Hindlimb muscle (tissue), 1 donor: ENCODE results near the gene PAX3. TPM values are rescaled to one million over a fixed set of nuclear protein-coding genes. Genes with fewer than 3 reads are reported as not detected.
"Not testable (repeated sequence)": the region's sequence is repeated elsewhere in the genome, so short reads cannot be mapped to it uniquely, and the experiment has no call there.

Source experiments
- DNase-seq: peaks from one replicate; pipeline ENCODE4 v3.0.0-alpha.2; 2013
- polyA plus RNA-seq: library from polyadenylated mRNA; unstranded; fragments of 120-200 nt; gene quantifications from one replicate; pipeline ENCODE4 v1.2.1, GENCODE V29; 2013; ENCODE audit not compliant: insufficient read length

Gene PAX3
- polyA plus RNA-seq, 1 donor: 0.44 TPM

DNA sequence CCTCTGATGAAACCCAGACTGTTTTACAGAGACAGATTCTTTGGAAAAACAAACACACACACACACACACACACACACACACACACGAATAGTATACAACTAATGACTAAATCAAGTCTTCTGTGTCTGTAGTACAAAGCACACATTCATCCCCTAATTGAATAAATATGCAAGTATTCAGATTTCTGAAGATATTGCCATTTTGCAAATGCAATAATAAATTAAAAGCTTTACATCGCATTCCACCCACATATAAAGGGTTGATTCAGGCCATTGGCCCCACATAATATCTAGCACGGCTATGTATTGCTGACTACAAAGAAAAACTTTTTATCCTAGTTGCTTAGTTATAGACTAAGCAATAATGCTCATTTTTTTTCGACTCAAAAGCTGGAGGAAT, 86.2 kb downstream of the PAX3 start:
- DNase-seq: no peak

DNA sequence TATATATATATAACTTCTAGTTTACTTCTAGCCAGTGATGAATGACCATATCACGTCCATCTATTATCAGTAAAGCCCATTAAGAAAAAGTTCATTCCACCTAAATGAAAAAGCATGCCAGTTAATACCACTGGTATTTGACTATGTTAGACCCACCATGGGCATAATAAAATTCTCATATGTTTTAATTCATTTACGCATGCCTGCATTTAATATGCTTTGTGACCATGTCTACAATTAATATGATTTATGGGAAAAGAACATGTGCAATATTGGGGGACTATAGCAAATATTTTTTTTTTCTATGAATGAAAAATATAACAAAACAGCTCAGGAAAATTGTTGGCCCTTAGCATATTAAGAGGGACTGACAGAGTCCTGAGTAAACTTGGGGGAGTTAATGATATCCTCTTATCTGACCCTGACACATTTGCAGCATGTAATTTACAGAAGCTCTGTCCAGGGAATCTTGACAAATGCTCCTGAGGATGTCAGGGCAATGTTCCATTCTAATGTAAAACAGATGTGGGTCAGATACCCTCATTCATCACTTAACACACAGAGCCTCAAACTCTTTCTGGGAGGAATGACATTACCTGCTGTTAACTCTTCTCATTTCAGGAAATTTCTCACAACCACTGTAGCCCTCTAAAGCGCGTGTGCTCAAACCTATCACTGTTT, 90.6 kb downstream of the PAX3 start:
- no peak for DNase-seq

DNA sequence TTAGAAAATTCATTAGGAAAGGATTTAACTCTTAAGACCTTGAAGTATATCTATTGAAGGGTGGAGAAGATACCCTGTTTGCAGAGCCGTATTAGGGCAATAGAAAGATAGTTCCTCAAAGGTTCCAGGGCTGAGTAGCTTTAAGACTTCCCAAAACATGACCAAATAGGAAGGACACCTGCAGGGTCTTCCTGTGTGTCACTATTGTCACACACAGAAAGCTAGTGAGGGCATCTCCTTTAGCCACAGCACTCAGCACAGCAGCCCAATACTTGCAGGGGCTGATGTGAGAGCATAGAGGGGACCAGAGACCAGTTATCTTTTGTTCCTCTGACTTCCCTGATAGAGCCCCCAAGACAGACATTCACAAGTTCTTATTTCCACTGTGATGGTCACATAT, 93.7 kb downstream of the PAX3 start:
- DNase-seq: no peak

DNA sequence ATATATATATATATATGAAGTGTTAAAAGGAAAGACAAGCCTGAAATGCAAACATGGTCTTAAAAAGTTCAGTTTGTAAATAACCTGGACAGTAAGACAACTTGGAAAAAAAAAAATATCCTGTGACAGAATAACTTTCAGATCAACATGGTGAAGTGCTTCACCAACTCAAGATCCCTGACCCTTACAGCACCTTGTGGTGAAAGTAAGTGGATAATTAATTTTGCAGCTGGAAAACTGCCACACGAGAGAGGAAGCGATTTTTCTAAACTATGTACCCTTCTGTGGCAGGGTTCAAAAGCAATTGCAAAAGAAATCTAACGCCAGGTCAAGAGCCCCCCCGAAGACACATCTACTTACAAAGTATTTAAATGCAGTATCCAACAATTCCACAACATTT, 95.8 kb downstream of the PAX3 start:
- no peak for DNase-seq

DNA sequence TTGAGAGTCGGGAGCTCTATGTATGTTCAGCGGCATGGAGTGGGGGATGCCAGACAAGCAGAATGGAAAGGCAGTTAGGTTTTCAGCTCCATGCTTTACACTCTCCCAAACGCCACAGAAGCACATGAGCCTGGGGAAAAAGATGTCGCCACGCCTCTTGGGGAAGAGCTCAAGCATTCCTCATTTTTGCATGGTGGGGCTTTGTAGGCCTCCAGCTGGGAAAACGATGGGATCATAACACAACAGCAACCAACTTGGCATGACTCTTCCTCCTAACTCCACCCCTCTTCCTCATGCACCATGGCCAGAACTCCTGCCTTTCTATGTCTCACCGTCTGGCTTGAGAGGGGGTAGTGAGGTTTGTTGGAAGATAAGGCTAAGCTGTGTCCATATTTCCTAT, 102.6 kb downstream of the PAX3 start:
- no peak for DNase-seq

DNA sequence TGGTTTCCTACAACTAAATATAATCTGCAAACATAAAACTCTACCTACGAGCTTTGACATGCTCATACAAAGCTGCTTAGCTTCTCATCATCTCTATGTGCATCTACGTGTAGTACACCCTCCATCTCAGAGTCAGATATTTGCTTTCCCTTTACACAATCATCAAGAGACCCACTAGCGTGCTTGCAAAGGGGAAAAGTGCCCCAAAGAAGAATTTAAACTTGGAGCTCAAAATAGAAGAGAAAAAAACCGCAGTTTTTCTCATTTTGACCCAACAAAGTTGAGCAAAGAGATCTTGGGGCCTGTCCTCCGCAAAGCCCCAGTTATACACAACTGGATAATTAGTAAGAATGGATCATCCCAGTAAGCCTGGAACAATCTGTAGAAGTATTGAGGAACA, 104.1 kb downstream of the PAX3 start:
- no peak for DNase-seq

GRCh38 chr2:222193328-222193983, 105.3 kb downstream of the PAX3 start:
- no peak for DNase-seq

GRCh38 chr2:222180619-222181018, 118.2 kb downstream of the PAX3 start:
- no peak for DNase-seq

- DNase-seq: no peak
These were observed 119.2 kb downstream of the PAX3 start for GRCh38 chr2:222179592-222179991.

GRCh38 chr2:222178450-222178849, 120.3 kb downstream of the PAX3 start:
- no peak for DNase-seq

DNA sequence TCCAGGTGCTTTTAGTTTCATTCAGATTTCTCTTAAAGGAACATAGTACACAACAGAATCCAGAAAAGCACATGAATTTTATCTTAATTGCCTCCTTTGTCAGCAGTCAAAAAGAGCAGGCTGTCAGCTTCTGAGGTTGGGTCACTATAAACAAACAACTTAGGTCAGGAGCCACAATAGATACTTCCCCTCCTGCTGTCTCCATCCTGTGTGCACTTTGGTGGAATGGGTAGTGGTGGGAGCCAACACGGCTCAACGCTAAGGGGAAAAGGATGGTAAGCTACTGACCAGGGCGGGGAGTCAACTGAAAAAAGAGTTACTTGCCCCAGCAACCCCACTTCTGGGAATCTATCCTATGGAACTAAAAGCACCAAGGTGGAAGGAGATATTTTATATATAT, 121.9 kb downstream of the PAX3 start:
- DNase-seq: no peak

- no peak for DNase-seq
These were observed 124.3 kb downstream of the PAX3 start for GRCh38 chr2:222174450-222174849.

DNA sequence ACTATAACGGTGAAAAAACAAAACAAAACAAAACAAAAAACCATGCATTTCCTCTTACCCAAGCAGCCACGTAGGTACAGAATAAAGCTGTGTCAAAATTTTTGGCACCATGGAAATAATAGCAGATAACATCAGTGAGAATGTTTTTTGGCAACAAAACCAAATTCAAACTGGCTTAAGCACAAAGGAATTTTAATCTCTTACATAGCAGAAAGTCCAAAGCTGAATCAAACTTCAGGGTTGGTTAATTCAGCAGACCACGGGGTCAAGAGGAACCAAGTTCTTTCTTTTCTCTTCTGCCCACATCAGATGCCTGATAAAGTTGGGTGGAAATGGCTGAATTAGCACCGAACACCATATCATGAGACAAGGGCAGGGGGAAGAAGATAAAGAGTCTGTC, 129.5 kb downstream of the PAX3 start:
- no peak for DNase-seq

GRCh38 chr2:222167762-222168161, 131.0 kb downstream of the PAX3 start:
- DNase-seq: no peak

- DNase-seq: no peak
These were observed 137.9 kb downstream of the PAX3 start for GRCh38 chr2:222160944-222161343.

GRCh38 chr2:222160125-222160524, 138.7 kb downstream of the PAX3 start:
- DNase-seq: no peak

- no peak for DNase-seq
These were observed 139.6 kb downstream of the PAX3 start for GRCh38 chr2:222159221-222159620.

DNA sequence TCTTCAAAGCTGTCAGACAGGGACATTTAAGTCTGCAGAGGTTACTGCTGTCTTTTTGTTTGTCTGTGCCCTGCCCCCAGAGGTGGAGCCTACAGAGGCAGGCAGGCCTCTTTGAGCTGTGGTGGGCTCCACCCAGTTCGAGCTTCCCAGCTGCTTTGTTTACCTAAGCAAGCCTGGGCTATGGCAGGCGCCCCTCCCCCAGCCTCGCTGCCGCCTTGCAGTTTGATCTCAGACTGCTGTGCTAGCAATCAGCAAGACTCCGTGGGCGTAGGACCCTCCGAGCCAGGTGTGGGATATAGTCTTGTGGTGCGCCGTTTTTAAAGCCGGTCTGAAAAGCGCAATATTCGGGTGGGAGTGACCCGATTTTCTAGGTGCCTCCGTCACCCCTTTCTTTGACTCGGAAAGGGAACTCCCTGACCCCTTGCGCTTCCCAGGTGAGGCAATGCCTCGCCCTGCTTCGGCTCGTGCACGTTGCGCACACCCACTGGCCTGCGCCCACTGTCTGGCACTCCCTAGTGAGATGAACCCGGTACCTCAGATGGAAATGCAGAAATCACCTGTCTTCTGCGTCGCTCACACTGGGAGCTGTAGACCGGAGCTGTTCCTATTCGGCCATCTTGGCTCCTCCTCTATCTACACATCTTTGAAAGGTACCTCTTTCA, 143.7 kb downstream of the PAX3 start:
- DNase-seq: not testable (repeated sequence)

Other genes with a start within 250 kb of the PAX3 start
- gene SGPP2, start 125.5 kb upstream of the PAX3 start, polyA plus RNA-seq: 1.4 TPM